ENCODE data around the gene ARRB1. TPM values are rescaled to one million over a fixed set of nuclear protein-coding genes. Genes with fewer than 3 reads are reported as not detected.

The ARRB1 gene
- total RNA-seq, 2 donors from 2014 or later = 16.7 to 18.3 TPM

DNA sequence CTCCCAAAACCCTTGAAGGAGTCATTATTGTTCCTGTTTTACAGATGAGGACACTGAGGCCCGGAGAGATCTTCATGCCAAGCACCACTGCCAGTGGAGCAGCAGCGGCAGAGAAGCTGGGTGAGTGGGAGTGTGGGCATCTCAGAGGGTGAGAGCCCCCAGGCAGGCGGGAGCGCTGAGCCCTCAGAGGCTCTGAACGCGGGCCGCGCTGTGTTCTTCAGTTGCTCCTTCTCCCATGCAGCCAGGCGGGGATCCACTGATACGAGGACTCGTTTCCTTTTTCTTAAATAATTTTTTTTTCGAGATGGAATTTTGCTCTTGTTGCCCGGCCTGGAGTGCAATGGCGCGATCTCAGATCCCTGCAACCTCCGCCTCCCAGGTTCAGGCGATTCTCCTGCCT lies 63.9 kb downstream of the ARRB1 start:
- Mint-ChIP-seq H3K27me3 (ENCODE audit: low read depth) (no peaks in the 10 kb centered on the region), H3K4me3 (no peak overlapping the region), H3K27ac (no peak overlapping the region), H3K9me3 (no peaks in the 10 kb centered on the region), H3K4me1 (ENCODE audit: low read depth) (no peaks in the 10 kb centered on the region), H3K36me3 (ENCODE audit: insufficient read depth in 2 of 2) (no peaks in the 10 kb centered on the region)
- no peak for DNase-seq
- no peak for ATAC-seq (replicated peaks in 1 of 2)

DNA sequence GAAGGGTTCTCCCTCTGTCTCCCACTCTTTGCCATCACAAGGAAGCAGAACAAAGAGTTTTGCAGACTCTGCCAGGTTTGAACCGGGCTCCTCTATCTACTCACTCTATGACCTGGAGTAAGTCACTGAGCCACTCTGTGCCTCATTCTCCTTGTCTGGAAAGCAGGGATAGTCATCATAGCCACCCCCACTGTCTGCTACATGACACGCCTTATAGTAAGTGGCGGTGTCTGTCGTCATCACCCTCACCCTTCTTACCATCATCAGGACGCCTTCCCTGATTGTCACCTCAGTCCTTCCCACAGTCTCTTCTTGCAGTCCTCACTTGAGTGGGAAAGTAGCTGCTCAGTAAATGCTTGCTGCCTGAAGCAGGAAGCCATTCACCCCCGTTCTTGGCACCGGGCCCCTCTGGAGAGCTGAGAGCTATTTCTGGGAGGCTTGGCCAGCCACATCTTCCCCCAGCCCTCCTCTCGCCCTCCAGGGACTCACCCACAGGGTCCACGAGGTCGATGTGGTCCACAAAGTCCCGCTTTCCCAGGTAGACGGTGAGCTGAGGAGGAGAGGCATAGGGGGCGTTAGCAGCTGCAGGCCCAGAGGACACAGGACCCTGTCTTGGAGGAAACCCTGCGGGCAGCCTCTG lies 64.5 kb downstream of the ARRB1 start:
- Mint-ChIP-seq H3K9me3 (no peaks in the 10 kb centered on the region), H3K27me3 (ENCODE audit: low read depth) (no peaks in the 10 kb centered on the region), H3K4me1 (ENCODE audit: low read depth) (no peaks in the 10 kb centered on the region), H3K36me3 (ENCODE audit: insufficient read depth in 2 of 2) (no peaks in the 10 kb centered on the region), H3K4me3 (no peak overlapping the region), H3K27ac (no peak overlapping the region)
- DNase-seq = no peak
- ATAC-seq (replicated peaks in 1 of 2) = no peak

DNA sequence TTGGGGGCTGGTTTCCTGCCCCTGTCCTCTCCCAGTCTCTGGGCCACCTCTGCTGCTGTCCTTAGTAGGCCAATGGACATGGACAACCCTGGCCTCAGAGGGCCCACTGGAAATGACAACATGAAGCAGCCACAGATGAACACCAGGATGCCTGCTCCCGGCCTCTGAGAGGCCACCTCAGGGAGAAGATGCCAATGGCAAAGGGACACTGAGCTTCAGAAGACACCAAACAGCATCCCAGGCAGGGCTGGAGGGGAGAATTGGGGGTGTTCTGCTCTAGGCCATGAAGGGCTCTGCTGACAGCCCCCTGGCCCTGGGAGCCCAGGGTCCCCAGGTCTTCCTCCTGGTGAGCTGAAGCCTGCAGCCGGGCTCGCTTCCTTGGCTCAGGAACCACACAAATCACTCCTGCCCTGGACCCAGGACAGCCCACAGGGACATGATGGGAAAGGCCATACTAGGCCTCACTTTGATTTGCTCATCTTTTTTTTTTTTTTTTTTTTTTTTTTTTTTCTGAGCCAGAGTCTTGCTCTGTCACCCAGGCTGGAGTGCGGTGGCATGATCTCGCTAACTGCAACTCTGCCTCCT lies 65.6 kb downstream of the ARRB1 start:
- DNase-seq (no peak), ATAC-seq (replicated peaks in 1 of 2) (no peak)
- Mint-ChIP-seq H3K4me3 (no peak overlapping the region), H3K27ac (no peak overlapping the region), H3K9me3 (no peaks in the 10 kb centered on the region), H3K36me3 (ENCODE audit: insufficient read depth in 2 of 2) (no peaks in the 10 kb centered on the region), H3K4me1 (ENCODE audit: low read depth) (peaks cover under 1% of the 10 kb centered on the region), H3K27me3 (ENCODE audit: low read depth) (no peaks in the 10 kb centered on the region)

DNA sequence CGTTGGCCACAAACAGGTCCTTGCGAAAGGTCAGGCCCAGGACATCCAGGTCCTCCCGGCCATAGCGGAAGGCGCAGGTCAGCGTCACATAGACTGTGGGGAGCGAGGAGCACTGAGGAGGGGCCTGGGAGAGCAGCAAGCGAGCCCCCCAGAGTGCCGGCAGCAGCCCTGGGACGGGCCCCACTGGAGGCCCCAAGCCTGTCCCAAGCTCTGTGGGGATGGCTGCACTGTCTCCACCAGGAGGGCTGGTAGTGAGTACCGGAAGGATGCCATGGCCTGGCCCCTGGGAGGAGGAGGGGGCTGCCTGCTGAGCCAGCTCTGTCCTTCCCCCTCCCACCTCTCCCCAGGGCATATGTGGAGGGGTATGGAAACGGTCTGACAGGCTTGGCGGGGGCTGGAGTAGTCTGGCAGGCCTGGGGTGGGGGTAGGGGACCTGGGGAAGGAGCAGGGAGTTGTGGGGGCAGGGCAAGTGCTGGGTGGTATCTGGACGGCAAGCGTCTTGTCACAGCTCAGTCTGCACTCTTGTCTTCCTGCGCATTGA lies 68.0 kb downstream of the ARRB1 start:
- no peak overlapping the region for H3K27ac Mint-ChIP-seq
- H3K4me3 Mint-ChIP-seq = no peak overlapping the region
- no peak for ATAC-seq (replicated peaks in 1 of 2)
- peaks cover 12% of the 10 kb centered on the region for H3K4me1 Mint-ChIP-seq (ENCODE audit: low read depth)
- H3K27me3 Mint-ChIP-seq (ENCODE audit: low read depth) = no peaks in the 10 kb centered on the region
- H3K9me3 Mint-ChIP-seq = no peaks in the 10 kb centered on the region
- H3K36me3 Mint-ChIP-seq (ENCODE audit: insufficient read depth in 2 of 2) = no peaks in the 10 kb centered on the region
- DNase-seq = no peak

DNA sequence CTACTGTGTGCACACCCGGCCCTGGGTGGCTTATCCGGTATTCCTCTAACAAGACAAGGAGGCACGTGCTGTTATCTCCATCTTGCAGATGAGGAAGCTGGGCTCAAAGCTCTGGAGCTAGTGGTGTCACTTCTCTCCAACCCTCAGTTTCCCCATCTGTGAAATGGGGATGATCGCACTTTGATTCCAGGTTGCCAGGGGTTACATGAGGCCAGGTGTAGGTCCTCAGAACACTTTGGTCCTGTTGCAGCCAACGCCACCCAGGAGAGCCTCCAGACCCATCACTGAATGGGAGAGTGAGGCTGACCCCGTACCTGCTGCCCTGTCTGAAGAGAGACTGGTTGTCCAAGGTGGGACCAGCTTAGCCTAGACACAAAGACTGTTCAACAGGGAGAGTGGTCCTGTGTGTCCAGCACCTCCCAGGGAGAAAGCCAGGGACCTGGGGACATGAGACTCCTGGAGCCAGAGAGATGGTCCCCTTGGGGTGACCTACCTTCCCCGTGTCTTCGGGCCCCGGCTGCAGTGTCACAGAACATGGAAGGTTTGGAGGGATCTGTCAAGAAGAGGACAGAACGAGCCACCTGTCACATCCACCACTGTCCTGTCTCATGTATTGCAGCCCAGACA lies 69.9 kb downstream of the ARRB1 start:
- H3K27me3 Mint-ChIP-seq (ENCODE audit: low read depth) = no peaks in the 10 kb centered on the region
- no peak for DNase-seq
- H3K27ac Mint-ChIP-seq = no peak overlapping the region
- H3K4me1 Mint-ChIP-seq (ENCODE audit: low read depth) = peaks cover 23% of the 10 kb centered on the region
- ATAC-seq (replicated peaks in 1 of 2) = no peak
- no peak overlapping the region for H3K4me3 Mint-ChIP-seq
- H3K9me3 Mint-ChIP-seq = no peaks in the 10 kb centered on the region
- no peaks in the 10 kb centered on the region for H3K36me3 Mint-ChIP-seq (ENCODE audit: insufficient read depth in 2 of 2)

DNA sequence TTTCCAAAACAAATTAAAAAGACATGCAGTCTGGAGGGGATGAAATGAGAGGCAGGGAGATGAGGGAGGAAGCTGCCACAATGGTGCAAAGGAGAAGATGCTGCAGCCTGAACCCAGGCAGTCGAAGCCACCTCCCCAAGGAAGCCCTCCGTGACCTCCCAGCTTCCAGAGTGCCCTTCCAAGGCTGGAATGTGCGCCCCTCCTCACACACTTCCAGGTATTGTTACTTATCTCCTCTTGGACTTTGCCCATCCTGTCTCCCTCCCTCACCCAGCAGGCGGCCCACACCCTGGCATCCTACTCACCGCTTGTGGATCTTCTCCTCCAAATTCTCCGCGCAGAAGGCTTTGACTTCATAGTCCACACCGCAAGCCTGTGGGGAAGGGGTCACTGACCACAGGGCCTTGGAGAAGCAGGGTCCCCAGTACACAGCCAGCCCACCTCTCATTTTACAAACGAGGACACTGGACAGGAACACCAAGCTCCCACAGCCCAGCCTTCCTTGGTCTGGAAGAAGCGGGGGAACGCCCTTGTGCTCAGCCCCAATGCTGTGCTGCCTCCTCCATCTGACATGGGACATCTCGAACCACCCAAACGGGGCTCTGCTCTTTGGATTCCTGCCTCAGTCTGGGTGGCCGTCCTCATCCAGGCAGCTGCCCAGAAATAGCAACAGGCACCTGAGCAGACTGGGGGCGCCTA lies 70.5 kb downstream of the ARRB1 start:
- Mint-ChIP-seq H3K9me3 (no peaks in the 10 kb centered on the region), H3K4me1 (ENCODE audit: low read depth) (peaks cover 29% of the 10 kb centered on the region), H3K36me3 (ENCODE audit: insufficient read depth in 2 of 2) (no peaks in the 10 kb centered on the region), H3K27ac (no peak overlapping the region), H3K27me3 (ENCODE audit: low read depth) (no peaks in the 10 kb centered on the region), H3K4me3 (no peak overlapping the region)
- DNase-seq (no peak), ATAC-seq (replicated peaks in 1 of 2) (no peak)

DNA sequence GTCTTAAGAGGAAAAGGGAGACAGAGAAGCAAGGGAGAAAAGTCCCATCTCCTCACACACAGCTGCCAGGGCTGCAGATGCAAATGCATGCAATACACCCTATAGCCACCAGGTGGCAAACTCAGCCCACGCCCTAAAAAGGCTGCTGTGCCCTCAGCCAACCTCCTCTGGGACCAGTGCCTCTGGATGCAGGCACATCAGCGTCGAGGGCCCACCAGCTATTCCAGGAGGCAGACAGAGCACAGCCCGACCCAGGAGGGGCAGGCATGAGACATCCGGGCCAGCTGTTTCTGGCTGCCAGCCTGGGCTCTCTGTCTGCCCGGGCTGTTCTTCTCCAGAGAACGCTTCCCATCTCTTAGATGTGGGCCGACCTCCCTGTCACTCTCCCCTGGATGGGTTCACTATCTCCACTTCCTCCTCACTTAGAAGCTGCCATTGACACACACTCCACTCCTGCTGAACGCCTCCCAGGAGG lies 71.2 kb downstream of the ARRB1 start:
- Mint-ChIP-seq H3K4me3 (no peak overlapping the region), H3K36me3 (ENCODE audit: insufficient read depth in 2 of 2) (peaks cover 0 to 3% of the 10 kb centered on the region in 2 donors), H3K27ac (no peak overlapping the region), H3K4me1 (ENCODE audit: low read depth) (peaks cover 36% of the 10 kb centered on the region), H3K9me3 (no peaks in the 10 kb centered on the region), H3K27me3 (ENCODE audit: low read depth) (no peaks in the 10 kb centered on the region)
- peak; percentile 69 for ATAC-seq (replicated peaks in 1 of 2)
- DNase-seq = peak; percentile 75 to 80

DNA sequence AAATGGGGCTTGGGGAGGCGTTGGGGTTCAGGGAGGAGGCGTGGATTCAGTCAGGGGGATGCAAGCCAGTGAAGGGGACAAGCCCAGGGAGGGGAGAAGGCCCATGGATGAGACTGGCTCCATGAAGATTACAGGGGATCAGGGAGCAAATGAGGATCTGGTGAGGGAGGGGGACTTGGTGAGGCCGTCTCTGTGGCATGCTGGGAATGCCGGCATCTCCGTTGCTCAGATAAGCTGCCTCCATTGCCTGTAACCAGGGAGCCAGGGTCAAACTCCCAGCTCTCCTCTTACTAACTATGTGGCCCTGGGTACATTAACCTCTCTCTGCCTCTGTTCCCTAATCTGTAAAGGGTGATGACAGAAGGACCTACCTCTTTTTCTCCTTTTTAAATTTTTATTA lies 72.2 kb downstream of the ARRB1 start:
- Mint-ChIP-seq H3K4me1 (ENCODE audit: low read depth) (peaks cover 38% of the 10 kb centered on the region), H3K9me3 (no peaks in the 10 kb centered on the region), H3K4me3 (no peak overlapping the region), H3K27ac (no peak overlapping the region), H3K27me3 (ENCODE audit: low read depth) (no peaks in the 10 kb centered on the region), H3K36me3 (ENCODE audit: insufficient read depth in 2 of 2) (peaks cover 0 to 3% of the 10 kb centered on the region in 2 donors)
- no peak for ATAC-seq (replicated peaks in 1 of 2)
- DNase-seq = no peak

DNA sequence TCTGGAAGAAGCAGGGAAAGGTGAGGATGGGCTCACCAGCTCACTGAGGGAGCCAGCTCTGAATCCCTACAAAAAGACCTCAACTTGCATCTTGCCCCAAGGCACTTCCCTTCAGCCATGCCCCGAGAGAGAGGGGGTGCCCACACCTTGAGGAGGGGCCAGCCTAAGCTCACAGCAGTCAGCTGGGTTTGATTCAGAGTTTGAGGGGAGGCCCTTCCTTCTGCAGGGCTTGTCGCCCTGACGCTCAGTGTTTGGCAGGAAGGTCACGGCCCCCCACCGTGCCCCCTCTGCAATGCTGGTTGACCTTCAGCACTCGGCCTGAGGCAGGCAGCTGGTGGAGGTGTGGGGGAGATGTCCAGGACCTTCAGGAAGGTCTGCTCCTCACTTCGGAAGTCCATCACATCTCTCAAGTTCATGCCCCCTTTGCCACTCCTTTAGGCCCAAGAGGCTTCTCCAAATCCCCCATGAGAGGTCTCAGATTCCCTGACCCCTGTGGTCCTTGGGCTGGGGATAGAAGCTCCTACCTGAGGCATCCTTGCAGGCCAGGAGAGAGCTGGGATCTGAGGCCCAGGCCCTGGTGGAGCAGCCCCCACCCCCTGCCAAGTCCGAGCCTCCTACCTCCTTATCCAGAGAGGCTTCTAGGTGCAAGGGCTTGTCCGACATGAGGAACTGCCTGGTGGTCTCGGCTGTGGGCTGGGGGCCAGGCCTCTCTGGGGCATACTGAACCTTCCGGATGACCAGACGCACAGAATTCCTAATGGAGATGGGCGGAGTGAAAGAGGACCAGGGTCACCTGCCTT lies 73.3 kb downstream of the ARRB1 start:
- H3K27ac Mint-ChIP-seq = no peak overlapping the region
- no peak for ATAC-seq (replicated peaks in 1 of 2)
- no peak overlapping the region for H3K4me3 Mint-ChIP-seq
- peaks cover 38% of the 10 kb centered on the region for H3K4me1 Mint-ChIP-seq (ENCODE audit: low read depth)
- H3K27me3 Mint-ChIP-seq (ENCODE audit: low read depth) = no peaks in the 10 kb centered on the region
- H3K36me3 Mint-ChIP-seq (ENCODE audit: insufficient read depth in 2 of 2) = peaks cover 0 to 3% of the 10 kb centered on the region in 2 donors
- DNase-seq = no peak
- no peaks in the 10 kb centered on the region for H3K9me3 Mint-ChIP-seq

DNA sequence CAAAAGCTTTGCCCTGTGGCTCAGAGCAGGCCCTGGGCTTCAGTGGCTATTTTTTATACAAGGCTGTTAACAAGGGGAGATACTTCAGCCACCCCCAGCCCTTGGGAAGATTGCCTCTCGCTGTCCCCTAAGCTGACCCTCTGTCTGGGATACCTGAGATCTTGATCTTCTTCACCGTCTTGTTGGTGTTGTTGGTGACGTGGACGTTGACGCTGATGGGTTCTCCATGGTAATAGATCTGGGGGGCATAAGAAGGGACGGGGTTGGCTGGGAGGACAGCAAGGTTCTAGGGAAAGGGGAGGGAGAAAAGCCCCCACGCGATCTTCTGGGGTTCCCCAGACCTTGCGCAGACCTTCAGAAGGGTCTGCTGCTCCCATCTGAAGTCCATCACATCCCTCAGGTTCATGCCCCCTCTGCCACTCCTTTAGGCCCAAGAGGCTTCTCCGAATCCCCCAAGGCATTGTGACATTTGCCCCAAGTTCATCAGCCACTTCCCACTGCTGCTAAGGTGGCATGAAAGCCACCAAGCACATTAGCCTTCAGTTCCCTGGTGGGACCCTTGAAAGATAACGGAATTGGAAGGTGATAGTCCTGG lies 74.2 kb downstream of the ARRB1 start:
- DNase-seq (no peak), ATAC-seq (replicated peaks in 1 of 2) (no peak)
- H3K9me3 Mint-ChIP-seq = no peaks in the 10 kb centered on the region
- H3K27me3 Mint-ChIP-seq (ENCODE audit: low read depth) = no peaks in the 10 kb centered on the region
- H3K4me3 Mint-ChIP-seq = no peak overlapping the region
- H3K36me3 Mint-ChIP-seq (ENCODE audit: insufficient read depth in 2 of 2) = peaks cover 0 to 3% of the 10 kb centered on the region in 2 donors
- H3K27ac Mint-ChIP-seq = no peak overlapping the region
- H3K4me1 Mint-ChIP-seq (ENCODE audit: low read depth) = peaks cover 38% of the 10 kb centered on the region

DNA sequence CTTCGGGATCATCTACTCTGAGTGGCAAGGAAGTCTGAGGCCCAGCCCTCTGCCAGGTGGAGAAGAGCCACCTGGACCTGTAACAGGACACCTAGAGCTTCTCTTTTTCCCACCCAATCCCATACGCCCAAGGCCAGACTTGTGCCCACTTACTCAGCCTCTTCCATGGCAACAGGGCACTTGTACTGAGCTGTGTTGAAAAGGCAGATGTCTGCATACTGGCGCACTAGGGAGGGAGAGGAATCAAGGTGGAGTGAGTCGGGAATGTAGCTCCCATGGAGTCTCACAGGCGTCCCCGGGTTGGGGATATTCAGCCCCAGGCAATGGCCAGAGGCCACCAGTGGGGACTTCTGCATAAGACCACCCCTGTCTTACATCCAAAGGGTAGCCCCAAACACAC lies 74.8 kb downstream of the ARRB1 start:
- Mint-ChIP-seq H3K4me3 (no peak overlapping the region), H3K4me1 (ENCODE audit: low read depth) (peaks cover 38% of the 10 kb centered on the region), H3K9me3 (no peaks in the 10 kb centered on the region), H3K27ac (peak overlapping the region; percentile 97), H3K36me3 (ENCODE audit: insufficient read depth in 2 of 2) (peaks cover 0 to 3% of the 10 kb centered on the region in 2 donors), H3K27me3 (ENCODE audit: low read depth) (no peaks in the 10 kb centered on the region)
- DNase-seq = no peak
- ATAC-seq (replicated peaks in 1 of 2) = no peak

DNA sequence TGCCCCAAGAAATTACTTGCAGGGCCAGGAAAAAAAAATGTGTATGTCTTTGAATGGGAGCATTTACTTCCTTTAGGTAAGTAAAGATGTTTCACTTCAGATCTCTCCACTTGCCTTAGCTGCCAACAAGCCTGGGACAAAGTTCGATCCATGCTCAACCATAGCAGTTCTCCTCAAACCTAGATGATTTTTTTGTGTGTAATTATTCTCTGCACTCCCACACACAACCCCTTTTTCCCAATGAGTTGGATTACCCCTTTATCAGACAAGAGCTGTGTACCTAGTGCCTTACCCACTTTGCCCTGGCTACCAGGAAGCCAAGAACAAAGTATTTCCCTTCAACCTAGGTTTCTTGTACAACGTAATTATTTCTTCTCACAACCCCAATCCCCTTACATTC lies 75.3 kb downstream of the ARRB1 start:
- no peak overlapping the region for H3K4me3 Mint-ChIP-seq
- peaks cover 0 to 3% of the 10 kb centered on the region in 2 donors for H3K36me3 Mint-ChIP-seq (ENCODE audit: insufficient read depth in 2 of 2)
- H3K27me3 Mint-ChIP-seq (ENCODE audit: low read depth) = no peaks in the 10 kb centered on the region
- peak overlapping the region; percentile 97 for H3K27ac Mint-ChIP-seq
- peaks cover 38% of the 10 kb centered on the region for H3K4me1 Mint-ChIP-seq (ENCODE audit: low read depth)
- no peaks in the 10 kb centered on the region for H3K9me3 Mint-ChIP-seq
- ATAC-seq (replicated peaks in 1 of 2) = no peak
- DNase-seq = no peak
